Right lobe of liver (tissue), 4 donors: Measurements from ENCODE around the gene LIM2.

Experiments
- CTCF ChIP-seq, 4 donors: fragments of 200-600 bp in 3 of 4; fragments of 450-650 bp in 1 of 4; IDR thresholded peaks; one replicate each; pipeline versions ENCODE4 v1.5.1 to v1.8.0; 2016 to 2022; ENCODE audit warnings: antibody characterized with exemption in 4 of 4, mild to moderate bottlenecking in 2 of 4
- POLR2A ChIP-seq: fragments of 450-650 bp; IDR thresholded peaks from one replicate; pipeline ENCODE4 v1.6.1; 2017; ENCODE audit warnings: antibody characterized with exemption, mild to moderate bottlenecking
- donor health status: DM: no; HTN: no; CAD: no.
- donor health status: DM: no; HTN: no; CAD: no.
- donor health status: DM: no; HTN: yes; CAD: no.

- TF ChIP-seq POLR2A, result no peak
- no peak for TF ChIP-seq CTCF (IDR thresholded peaks at IDR 0.05)
These were observed 3.4 kb upstream of the LIM2 start for GRCh38 chr19:51391073-51391611.
